Activated CD4-positive, alpha-beta memory T cell treated with anti-CD3 and anti-CD28 coated beads, Interleukin-2, amount 10 ng/mL, durations not matched to agents 7 days and 5 days (primary cell): ENCODE results near the gene PLIN5. TPM values are rescaled to one million over a fixed set of nuclear protein-coding genes. Genes with fewer than 3 reads are reported as not detected.

Source experiments
- CTCF ChIA-PET: fragments of 350-600 bp; sonication (Branson Sonifier 250); formaldehyde crosslinking; loops from one replicate; lab custom pipeline; 2021; ENCODE audit warnings: antibody characterized with exemption, inconsistent platforms; lab: Charles Lee
- POLR2A ChIA-PET: fragments of 350-600 bp; sonication (Branson Sonifier 250); formaldehyde crosslinking; loops from one replicate; lab custom pipeline; 2021; ENCODE audit warnings: antibody characterized with exemption; lab: Charles Lee
- DNase-seq: peaks from one replicate; pipeline ENCODE4 v3.0.0-alpha.2; 2020
- H3K27ac Mint-ChIP-seq: one replicate; pipeline ENCODE4 v1.8.0; 2021; ENCODE audit warnings: mild to moderate bottlenecking, mixed read lengths
- H3K27me3 Mint-ChIP-seq: one replicate; pipeline ENCODE4 v1.8.0; 2021; ENCODE audit warnings: mixed read lengths
- H3K36me3 Mint-ChIP-seq: one replicate; pipeline ENCODE4 v1.8.0; 2021; ENCODE audit warnings: low read depth, mixed read lengths
- H3K4me1 Mint-ChIP-seq: one replicate; pipeline ENCODE4 v1.8.0; 2021; ENCODE audit warnings: mixed read lengths
- H3K4me3 Mint-ChIP-seq: one replicate; pipeline ENCODE4 v1.8.0; 2021; ENCODE audit warnings: mild to moderate bottlenecking, mixed read lengths
- H3K9me3 Mint-ChIP-seq: one replicate; pipeline ENCODE4 v1.8.0; 2021; ENCODE audit warnings: mixed read lengths
- total RNA-seq, 2 experiments: library from RNA; stranded (reverse); gene quantifications; one replicate each; pipeline ENCODE4 v1.2.3, GENCODE V29; 2021

Gene PLIN5
- total RNA-seq = not detected

GRCh38 chr19:4534836-4535658, at the start of gene PLIN5:
TSS of gene PLIN5 (minus strand) at chr19:4535224. CDS start at chr19:4534074, 1,150 bp downstream.
- Mint-ChIP-seq H3K27me3 (peaks cover 9% of the 10 kb centered on the region), H3K36me3 (no peaks in the 10 kb centered on the region), H3K4me3 (no peak within 1 kb of the TSS), H3K9me3 (no peaks in the 10 kb centered on the region), H3K27ac (no peak within 1 kb of the TSS), H3K4me1 (peaks cover 3% of the 10 kb centered on the region)
- POLR2A ChIA-PET = no interaction called here
- CTCF ChIA-PET = interaction anchor here (1.2 to 2.0 kb wide), 2 partner anchors 10 to 12 kb away, joined by 6 to 9 read pairs; no protein-coding TSS in a partner anchor
- no peak for DNase-seq

GRCh38 chr19:4583961-4584669, 49.1 kb upstream of the PLIN5 start:
- DNase-seq = no peak
- Mint-ChIP-seq H3K4me1 (peaks cover 2% of the 10 kb centered on the region), H3K4me3 (no peak overlapping the region), H3K36me3 (no peaks in the 10 kb centered on the region), H3K27me3 (peaks cover 43% of the 10 kb centered on the region), H3K27ac (no peak overlapping the region), H3K9me3 (no peaks in the 10 kb centered on the region)
- CTCF ChIA-PET = interaction anchor here (1.6 kb wide), 1 partner anchor 58 kb away, joined by 3 read pairs; no protein-coding TSS in a partner anchor
- POLR2A ChIA-PET = no interaction called here

GRCh38 chr19:4582980-4583842, 48.2 kb upstream of the PLIN5 start:
- Mint-ChIP-seq H3K36me3 (no peaks in the 10 kb centered on the region), H3K27ac (no peak overlapping the region), H3K4me1 (peaks cover 2% of the 10 kb centered on the region), H3K4me3 (no peak overlapping the region), H3K27me3 (peaks cover 44% of the 10 kb centered on the region), H3K9me3 (no peaks in the 10 kb centered on the region)
- CTCF ChIA-PET = interaction anchor here (1.6 kb wide), 1 partner anchor 57 kb away, joined by 3 read pairs; no protein-coding TSS in a partner anchor
- DNase-seq = no peak
- POLR2A ChIA-PET = no interaction called here

- Mint-ChIP-seq H3K27me3 (peaks cover 43% of the 10 kb centered on the region), H3K4me3 (no peak overlapping the region), H3K27ac (no peak overlapping the region), H3K4me1 (peaks cover 2% of the 10 kb centered on the region), H3K36me3 (no peaks in the 10 kb centered on the region), H3K9me3 (no peaks in the 10 kb centered on the region)
- no peak for DNase-seq
- ChIA-PET CTCF (no interaction called here), POLR2A (no interaction called here)
Observed at GRCh38 chr19:4581666-4582553, 46.9 kb upstream of the PLIN5 start.

GRCh38 chr19:4580961-4581665, 46.1 kb upstream of the PLIN5 start:
- CTCF ChIA-PET = no interaction called here
- Mint-ChIP-seq H3K9me3 (no peaks in the 10 kb centered on the region), H3K4me3 (no peak overlapping the region), H3K27me3 (peaks cover 47% of the 10 kb centered on the region), H3K4me1 (peaks cover 2% of the 10 kb centered on the region), H3K36me3 (no peaks in the 10 kb centered on the region), H3K27ac (no peak overlapping the region)
- DNase-seq = no peak
- POLR2A ChIA-PET = no interaction called here

- Mint-ChIP-seq H3K27ac (no peak overlapping the region), H3K4me1 (peaks cover 2% of the 10 kb centered on the region), H3K9me3 (no peaks in the 10 kb centered on the region), H3K4me3 (no peak overlapping the region), H3K36me3 (no peaks in the 10 kb centered on the region), H3K27me3 (peaks cover 43% of the 10 kb centered on the region)
- no peak for DNase-seq
- CTCF ChIA-PET = interaction anchor here (0.6 to 1.6 kb wide), 2 partner anchors 33 to 56 kb away, joined by 4 to 5 read pairs; no protein-coding TSS in a partner anchor
- POLR2A ChIA-PET = no interaction called here
Observed at GRCh38 chr19:4580021-4580901, 45.2 kb upstream of the PLIN5 start.

- peaks cover 2% of the 10 kb centered on the region for H3K4me1 Mint-ChIP-seq
- no peaks in the 10 kb centered on the region for H3K36me3 Mint-ChIP-seq
- H3K27me3 Mint-ChIP-seq = peaks cover 40% of the 10 kb centered on the region
- H3K27ac Mint-ChIP-seq = no peak overlapping the region
- no peak overlapping the region for H3K4me3 Mint-ChIP-seq
- CTCF ChIA-PET = interaction anchor here (1.6 kb wide), 1 partner anchor 57 kb away, joined by 5 read pairs; no protein-coding TSS in a partner anchor
- POLR2A ChIA-PET = no interaction called here
- no peak for DNase-seq
- H3K9me3 Mint-ChIP-seq = no peaks in the 10 kb centered on the region
Observed at GRCh38 chr19:4579389-4579788, 44.4 kb upstream of the PLIN5 start.

- Mint-ChIP-seq H3K4me1 (peaks cover 2% of the 10 kb centered on the region), H3K27me3 (peaks cover 40% of the 10 kb centered on the region), H3K36me3 (no peaks in the 10 kb centered on the region), H3K4me3 (no peak overlapping the region), H3K9me3 (no peaks in the 10 kb centered on the region), H3K27ac (no peak overlapping the region)
- POLR2A ChIA-PET = no interaction called here
- CTCF ChIA-PET = interaction anchor here (1.6 to 3.1 kb wide), 2 partner anchors 57 to 58 kb away, joined by 5 to 20 read pairs; no protein-coding TSS in a partner anchor
- DNase-seq = no peak
Observed at GRCh38 chr19:4578552-4579248, 43.7 kb upstream of the PLIN5 start.

- H3K4me3 Mint-ChIP-seq = no peak overlapping the region
- H3K4me1 Mint-ChIP-seq = no peaks in the 10 kb centered on the region
- CTCF ChIA-PET = interaction anchor here (0.9 to 3.1 kb wide), 7 partner anchors 9 to 61 kb away, joined by 3 to 20 read pairs (median 5); no protein-coding TSS in a partner anchor
- no peak overlapping the region for H3K27ac Mint-ChIP-seq
- H3K27me3 Mint-ChIP-seq = peaks cover 27% of the 10 kb centered on the region
- POLR2A ChIA-PET = no interaction called here
- DNase-seq = no peak
- H3K36me3 Mint-ChIP-seq = no peaks in the 10 kb centered on the region
- no peaks in the 10 kb centered on the region for H3K9me3 Mint-ChIP-seq
Observed at GRCh38 chr19:4577020-4577782, 42.2 kb upstream of the PLIN5 start.
